ENCODE results near the gene FRMD3. TPM values are rescaled to one million over a fixed set of nuclear protein-coding genes. Genes with fewer than 3 reads are reported as not detected.

The FRMD3 gene
- total RNA-seq, 4 donors from 2014 or later: 6.1 to 47.1 (median 11.5) TPM

DNA sequence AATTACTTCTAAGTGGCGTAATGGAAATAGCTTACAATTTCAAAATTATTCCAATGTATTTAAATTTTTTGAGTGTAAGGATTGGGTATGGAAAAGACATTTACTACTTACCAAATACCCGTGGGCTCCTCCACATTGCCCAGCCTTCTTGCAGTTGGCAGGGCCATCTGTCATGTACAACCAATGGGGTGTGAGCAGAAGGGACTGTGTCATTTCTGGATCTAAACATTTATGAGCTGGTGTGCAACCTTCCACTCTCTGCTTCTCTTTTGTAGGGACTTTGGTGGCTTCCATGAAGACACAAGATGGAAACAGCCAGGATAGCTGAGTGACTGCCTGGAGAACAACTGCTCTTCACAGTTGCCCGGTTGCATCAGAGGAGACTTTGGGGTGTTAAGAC is 40.8 kb downstream of the FRMD3 start:
- no peak for DNase-seq (ENCODE audit: low spot score)
- TF ChIP-seq, protein P1, sequence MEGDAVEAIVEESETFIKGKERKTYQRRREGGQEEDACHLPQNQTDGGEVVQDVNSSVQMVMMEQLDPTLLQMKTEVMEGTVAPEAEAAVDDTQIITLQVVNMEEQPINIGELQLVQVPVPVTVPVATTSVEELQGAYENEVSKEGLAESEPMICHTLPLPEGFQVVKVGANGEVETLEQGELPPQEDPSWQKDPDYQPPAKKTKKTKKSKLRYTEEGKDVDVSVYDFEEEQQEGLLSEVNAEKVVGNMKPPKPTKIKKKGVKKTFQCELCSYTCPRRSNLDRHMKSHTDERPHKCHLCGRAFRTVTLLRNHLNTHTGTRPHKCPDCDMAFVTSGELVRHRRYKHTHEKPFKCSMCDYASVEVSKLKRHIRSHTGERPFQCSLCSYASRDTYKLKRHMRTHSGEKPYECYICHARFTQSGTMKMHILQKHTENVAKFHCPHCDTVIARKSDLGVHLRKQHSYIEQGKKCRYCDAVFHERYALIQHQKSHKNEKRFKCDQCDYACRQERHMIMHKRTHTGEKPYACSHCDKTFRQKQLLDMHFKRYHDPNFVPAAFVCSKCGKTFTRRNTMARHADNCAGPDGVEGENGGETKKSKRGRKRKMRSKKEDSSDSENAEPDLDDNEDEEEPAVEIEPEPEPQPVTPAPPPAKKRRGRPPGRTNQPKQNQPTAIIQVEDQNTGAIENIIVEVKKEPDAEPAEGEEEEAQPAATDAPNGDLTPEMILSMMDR (IDR thresholded peaks at IDR 0.05): no peak
- no peak for ATAC-seq (ENCODE audit: low FRiP score)

DNA sequence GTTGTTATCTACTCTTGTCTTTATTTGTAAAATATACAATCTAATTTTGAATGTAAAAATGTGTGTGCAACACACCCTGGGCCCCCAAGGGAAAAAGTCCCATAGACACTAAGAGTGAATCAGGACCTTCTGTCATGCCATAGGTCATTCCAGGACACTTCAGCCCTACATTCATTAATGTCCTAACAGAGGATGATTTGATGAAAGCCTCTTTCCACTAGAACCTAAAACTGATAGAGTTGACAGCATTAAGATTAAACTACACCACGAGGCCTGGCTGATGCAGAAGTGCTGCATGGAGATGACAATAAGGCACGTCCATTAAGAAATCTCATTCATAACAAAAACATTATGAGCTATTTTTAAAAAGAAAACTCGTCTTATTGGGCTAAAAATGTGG is 46.2 kb downstream of the FRMD3 start:
- no peak for DNase-seq (ENCODE audit: low spot score)
- no peak for ATAC-seq (ENCODE audit: low FRiP score)
- TF ChIP-seq, protein P1 (IDR thresholded peaks at IDR 0.05): no peak

DNA sequence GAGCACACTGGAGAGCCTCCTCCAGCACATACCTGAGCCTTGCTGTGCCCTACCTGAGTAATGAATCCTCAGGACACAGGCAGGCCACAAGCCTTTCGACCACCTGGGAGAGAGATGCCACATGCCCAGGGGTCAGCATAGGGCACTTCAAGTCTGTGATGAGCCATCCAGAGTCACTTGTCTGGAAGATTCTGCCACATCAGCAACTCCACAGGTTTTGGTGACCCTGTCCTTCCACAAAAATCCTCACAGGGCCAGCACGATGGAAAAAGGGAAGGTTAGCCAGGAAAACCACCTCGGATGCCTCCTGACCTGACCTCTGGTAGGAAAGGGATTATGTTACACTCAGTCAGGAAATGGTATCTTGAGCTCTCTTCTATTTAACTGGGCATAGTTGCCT is 46.8 kb downstream of the FRMD3 start:
- ATAC-seq (ENCODE audit: low FRiP score): no peak
- TF ChIP-seq, protein P1 (IDR thresholded peaks at IDR 0.05): no peak

DNA sequence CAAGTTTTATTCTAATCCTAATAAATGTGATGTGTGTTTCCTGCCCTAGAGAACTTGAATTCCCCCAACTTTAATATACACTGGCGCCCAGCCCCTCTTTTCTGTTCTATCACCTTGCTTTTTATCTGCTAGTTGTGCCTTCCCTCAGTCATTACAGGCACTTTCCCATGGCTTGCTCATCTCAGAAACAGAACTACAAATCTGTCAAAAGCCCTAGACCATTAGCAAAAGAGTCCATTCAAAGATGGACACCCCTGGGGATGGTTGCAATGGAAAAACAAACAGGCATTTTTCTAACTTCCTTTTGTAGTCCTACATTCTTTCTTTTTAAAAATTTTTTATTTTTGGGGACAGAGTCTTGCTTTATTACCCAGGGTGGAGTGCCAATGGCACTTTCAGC is 48.2 kb downstream of the FRMD3 start:
- no peak for DNase-seq (ENCODE audit: low spot score)
- TF ChIP-seq, protein P1 (IDR thresholded peaks at IDR 0.05): no peak
- no peak for ATAC-seq (ENCODE audit: low FRiP score)

More for the DNA sequence above, 46.8 kb downstream of the FRMD3 start:
- DNase-seq (ENCODE audit: low spot score): no peak

DNA sequence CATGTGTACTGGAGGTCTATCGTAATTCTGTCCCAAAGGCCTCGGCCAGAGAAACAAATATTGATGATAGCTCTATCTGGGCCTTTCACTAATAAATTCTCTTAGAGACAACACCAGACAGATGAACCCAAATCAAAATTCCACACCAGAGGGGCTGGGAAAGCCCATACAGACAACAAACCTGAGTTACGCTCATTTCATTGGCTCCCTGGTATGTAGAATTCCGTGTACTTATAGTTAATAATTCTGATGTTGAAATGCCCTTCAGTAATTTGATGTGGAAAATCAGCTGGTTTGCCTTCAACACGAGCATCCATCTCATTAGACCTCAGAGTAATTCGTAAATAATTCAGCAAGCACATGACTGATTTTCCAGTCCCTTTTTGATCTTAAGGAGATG is 53.2 kb downstream of the FRMD3 start:
- ATAC-seq (ENCODE audit: low FRiP score) (no peak), DNase-seq (ENCODE audit: low spot score) (no peak)
- TF ChIP-seq, protein P1 (IDR thresholded peaks at IDR 0.05): no peak

DNA sequence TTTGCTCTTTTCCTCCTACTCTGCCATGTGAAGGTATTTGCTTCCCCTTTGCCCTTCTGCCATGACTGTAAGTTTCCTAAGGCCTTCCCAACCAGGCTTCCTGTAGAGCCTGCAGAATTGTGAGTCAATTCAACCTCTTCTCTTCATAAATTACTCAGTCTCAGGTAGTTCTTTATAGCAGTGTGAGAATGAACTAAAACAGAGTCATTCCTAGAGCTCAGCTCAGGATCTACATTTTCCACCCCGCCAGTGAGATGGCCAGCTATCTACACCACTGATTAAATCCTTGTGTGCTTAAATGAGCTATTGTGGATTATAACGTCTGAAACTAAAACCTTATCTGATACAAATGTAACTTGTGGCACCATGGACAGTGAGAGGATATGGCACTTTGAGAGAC is 55.0 kb downstream of the FRMD3 start:
- ATAC-seq (ENCODE audit: low FRiP score): no peak
- TF ChIP-seq, protein P1 (IDR thresholded peaks at IDR 0.05): no peak
- no peak for DNase-seq (ENCODE audit: low spot score)

DNA sequence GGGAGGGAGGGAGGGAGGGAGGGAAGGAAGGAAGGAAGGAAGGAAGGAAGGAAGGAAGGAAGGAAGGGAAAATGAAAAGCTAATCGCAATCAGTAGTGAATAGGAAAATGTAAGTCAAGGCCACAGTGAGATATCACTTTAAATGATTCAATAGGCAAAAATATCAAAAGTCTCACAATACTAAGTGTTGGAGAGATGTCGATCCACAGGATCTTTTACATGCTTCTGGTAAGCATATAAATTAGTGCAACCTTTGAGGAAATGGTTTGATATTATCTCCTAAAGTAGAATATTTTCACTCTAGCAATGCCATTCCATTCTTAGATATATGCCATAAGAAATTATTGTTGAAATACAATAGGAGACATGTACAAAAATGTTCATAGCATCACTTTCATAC is 58.4 kb downstream of the FRMD3 start:
- TF ChIP-seq, protein P1 (IDR thresholded peaks at IDR 0.05): no peak
- DNase-seq (ENCODE audit: low spot score) (no peak), ATAC-seq (ENCODE audit: low FRiP score) (no peak)

Data from omental fat pad (tissue), 4 donors.